ENCODE data around the gene HADH.
"Not testable (repeated sequence)": the region's sequence is repeated elsewhere in the genome, so short reads cannot be mapped to it uniquely, and the experiment has no call there.

HADH gene

GRCh38 chr4:107989537-107990386 lies at the start of gene HADH:
HADH (plus strand) TSS chr4:107989889; CDS start chr4:107989933, 44 bp downstream.
- intact Hi-C loops (cut with DNase I) = loop anchor here (2.0 kb wide), 1 partner anchor 59 kb away; the partner anchor contains the start of gene CYP2U1
- peak; percentile 89 to 98 (median 96) for DNase-seq

- intact Hi-C loops (cut with DNase I) = no loop called here
- no peak for DNase-seq
Observed at GRCh38 chr4:107945809-107946208, 43.9 kb upstream of the HADH start.

- intact Hi-C loops (cut with DNase I) = no loop called here
- DNase-seq = no peak
Observed at GRCh38 chr4:107950746-107951540, 38.7 kb upstream of the HADH start.

GRCh38 chr4:107951551-107951950 lies 38.1 kb upstream of the HADH start:
- intact Hi-C loops (cut with DNase I) = no loop called here
- no peak for DNase-seq

GRCh38 chr4:107956011-107956410 lies 33.7 kb upstream of the HADH start:
- intact Hi-C loops (cut with DNase I) = no loop called here
- no peak for DNase-seq

GRCh38 chr4:107966903-107967302 lies 22.8 kb upstream of the HADH start:
- no peak for DNase-seq
- intact Hi-C loops (cut with DNase I) = no loop called here

- DNase-seq; intact Hi-C loops (cut with DNase I): not testable (repeated sequence)
Observed at GRCh38 chr4:107967519-107967918, 22.2 kb upstream of the HADH start.

GRCh38 chr4:107967921-107968320 lies 21.8 kb upstream of the HADH start:
- intact Hi-C loops (cut with DNase I); DNase-seq: not testable (repeated sequence)

- intact Hi-C loops (cut with DNase I) = no loop called here
- peak in 12 of 42 donors; percentile 19 to 57 (median 33) for DNase-seq
Observed at GRCh38 chr4:107970063-107970798, 19.5 kb upstream of the HADH start.

- DNase-seq = no peak
- intact Hi-C loops (cut with DNase I) = no loop called here
Observed at GRCh38 chr4:107972605-107973004, 17.1 kb upstream of the HADH start.

- no peak for DNase-seq
- intact Hi-C loops (cut with DNase I) = no loop called here
Observed at GRCh38 chr4:107974523-107974922, 15.2 kb upstream of the HADH start.

GRCh38 chr4:107977482-107977881 lies 12.2 kb upstream of the HADH start:
- no peak for DNase-seq
- intact Hi-C loops (cut with DNase I) = no loop called here

GRCh38 chr4:107977966-107978705 lies 11.6 kb upstream of the HADH start:
- intact Hi-C loops (cut with DNase I) = no loop called here
- peak in 6 of 42 donors; percentile 19 to 53 (median 27) for DNase-seq

GRCh38 chr4:107978716-107979451 lies 10.8 kb upstream of the HADH start:
- peak in 39 of 42 donors; percentile 12 to 85 (median 59) for DNase-seq
- intact Hi-C loops (cut with DNase I) = no loop called here

GRCh38 chr4:107987916-107988762 lies 1.6 kb upstream of the HADH start:
- intact Hi-C loops (cut with DNase I) = loop anchor here (2.0 kb wide), 1 partner anchor 57 kb away; the partner anchor contains the start of gene CYP2U1
- DNase-seq = no peak

GRCh38 chr4:107988763-107989035 lies 990 bp upstream of the HADH start:
- intact Hi-C loops (cut with DNase I) = loop anchor here (2.0 kb wide), 1 partner anchor 58 kb away; the partner anchor contains the start of gene CYP2U1
- DNase-seq = no peak

GRCh38 chr4:107989162-107989536 lies 540 bp upstream of the HADH start:
- DNase-seq = no peak
- intact Hi-C loops (cut with DNase I) = loop anchor here (2.0 kb wide), 1 partner anchor 58 kb away; the partner anchor contains the start of gene CYP2U1

Data from head of caudate nucleus (tissue), 42 donors.